Stomach (tissue), 9 donors: Measurements from ENCODE around the gene RSAD1. TPM values are rescaled to one million over a fixed set of nuclear protein-coding genes. Genes with fewer than 3 reads are reported as not detected.

Experiments used
- DNase-seq, 2 donors: peaks; one replicate each; pipeline versions ENCODE4 v3.0.0 to v3.0.0-alpha.2; 2013 to 2019
- H3K27ac ChIP-seq, 5 donors: fragments of 200-600 bp in 4 of 5; sonication (generic) in 4 of 5; one replicate each; pipeline ENCODE4 v1.5.1; 2013 to 2019; ENCODE audit warnings: mild to moderate bottlenecking in 1 of 5, moderate library complexity in 1 of 5
- H3K27me3 ChIP-seq, 3 donors: fragments of 200-600 bp; sonication (generic); one replicate each; pipeline ENCODE4 v1.5.1; 2017 to 2019; ENCODE audit warnings: mixed run types in 1 of 3
- H3K36me3 ChIP-seq, 4 donors: fragments of 200-600 bp; sonication (generic); 1 replicate in 3 of 4; 2 replicates in 1 of 4; pipeline ENCODE4 v1.5.1; 2016 to 2019
- H3K4me1 ChIP-seq, 4 donors: fragments of 200-600 bp; sonication (generic); one replicate each; pipeline ENCODE4 v1.5.1; 2016 to 2019
- H3K4me3 ChIP-seq, 4 donors: fragments of 200-600 bp; sonication (generic) in 3 of 4; one replicate each; pipeline ENCODE4 v1.5.1; 2016 to 2019; ENCODE audit warnings: mild to moderate bottlenecking in 1 of 4
- H3K9me3 ChIP-seq, 4 donors: fragments of 200-600 bp; sonication (generic); one replicate each; pipeline ENCODE4 v1.5.1; 2016 to 2019
- EP300 ChIP-seq: sonication (generic); formaldehyde crosslinking; IDR thresholded peaks from one replicate; pipeline ENCODE4 v1.6.1; 2017; ENCODE audit warnings: antibody characterized with exemption
- POLR2A ChIP-seq, 4 donors: fragments of 450-650 bp; IDR thresholded peaks; one replicate each; pipeline ENCODE4 v1.6.1; 2016; ENCODE audit warnings: antibody characterized with exemption in 4 of 4, control low read depth in 2 of 4, mild to moderate bottlenecking in 1 of 4, moderate library complexity in 1 of 4
- POLR2AphosphoS5 ChIP-seq, 3 donors: sonication (generic); formaldehyde crosslinking; IDR thresholded peaks; one replicate each; pipeline ENCODE4 v1.6.1; 2016; ENCODE audit warnings: antibody characterized with exemption in 3 of 3
- WGBS, 5 donors: extraction: QIAGEN DNeasy Blood & Tissue Kit in 3 of 5; methylation state at CpG; one replicate each; pipeline versions ENCODE4 v1.1.5 to v1.1.7; 2013 to 2018; 5-methylcytosine and 5-hydroxymethylcytosine counted together
- intact Hi-C: fragments of 100-400 bp; cut with DNase I; formaldehyde crosslinking; loops from one replicate; pipeline ENCODE4 v1.15.1; 2023; ENCODE audit warnings: low total_unique reads
- polyA plus RNA-seq, 3 donors: library from polyadenylated mRNA; stranded (reverse); fragments of 200-250 nt; gene quantifications; one replicate each; pipeline ENCODE4 v1.2.3, GENCODE V29; 2013
- total RNA-seq, 5 donors: library from RNA; depleted of rRNA; stranded (reverse); fragments of >200 nt; gene quantifications; one replicate each; pipeline versions ENCODE4 v1.1.0 to v1.2.3, GENCODE V29; 2014 to 2016
- TF ChIP-seq, protein P1 (sequence below), 7 experiments: fragments of 450-650 bp in 4 of 7; fragments of 200-600 bp in 3 of 7; sonication (generic) in 3 of 7; IDR thresholded peaks; one replicate each; pipeline ENCODE4 v1.5.1; 2016 to 2019; ENCODE audit warnings: antibody characterized with exemption in 7 of 7, control low read depth in 2 of 7, mild to moderate bottlenecking in 1 of 7
- donor health status: healthy with polysubstance abuse.
- donor health status: Bipolar disorder and iron deficiency.
- donor health status: healthy.

Gene RSAD1
- total and polyA plus RNA-seq, 8 donors: 18.7 to 54.8 (median 26.3) TPM

DNA sequence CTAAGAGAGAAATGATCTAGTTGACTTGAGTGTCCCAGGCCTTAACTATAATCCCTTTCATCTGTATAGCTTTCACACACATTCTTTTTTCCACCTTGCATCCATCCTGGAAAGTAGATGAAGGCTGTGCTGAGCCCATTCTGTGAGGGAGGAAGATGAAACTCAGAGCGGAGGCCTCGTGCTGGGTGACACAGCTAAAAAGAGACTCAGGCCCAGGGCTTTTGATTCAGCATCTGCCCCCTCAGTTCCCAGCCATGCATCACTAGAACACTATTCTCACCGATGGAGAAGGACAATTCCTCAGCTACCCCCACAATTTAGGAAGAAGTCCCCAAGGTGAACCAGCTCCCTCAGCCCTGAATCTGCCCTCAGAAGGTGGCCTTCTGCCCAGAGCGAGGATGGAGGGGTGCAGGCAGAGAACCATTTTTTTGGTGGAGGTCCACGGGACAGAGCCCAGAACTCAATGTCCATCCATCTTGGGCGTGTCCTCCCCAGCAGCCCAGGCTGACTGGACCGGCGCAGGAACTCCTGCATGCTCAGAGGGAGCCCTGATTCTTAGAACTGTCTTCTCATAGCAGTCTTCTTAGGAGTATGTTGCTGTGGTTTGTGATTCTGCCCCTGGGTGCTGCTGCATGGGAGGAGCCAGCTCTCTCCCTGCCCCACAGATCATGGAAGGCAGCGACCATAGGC is 23.8 kb downstream of the RSAD1 start:
- Histone ChIP-seq H3K27me3 (no peaks in the 10 kb centered on the region), H3K9me3 (no peaks in the 10 kb centered on the region), H3K4me3 (no peak overlapping the region), H3K36me3 (no peaks in the 10 kb centered on the region), H3K4me1 (no peaks in the 10 kb centered on the region), H3K27ac (peak overlapping the region in 3 of 5 donors; percentile 14 to 22 (median 18))
- TF ChIP-seq EP300 (no peak), POLR2A (IDR thresholded peaks at IDR 0.05) (no peak), POLR2AphosphoS5 (IDR thresholded peaks at IDR 0.05) (no peak)
- TF ChIP-seq, protein P1, sequence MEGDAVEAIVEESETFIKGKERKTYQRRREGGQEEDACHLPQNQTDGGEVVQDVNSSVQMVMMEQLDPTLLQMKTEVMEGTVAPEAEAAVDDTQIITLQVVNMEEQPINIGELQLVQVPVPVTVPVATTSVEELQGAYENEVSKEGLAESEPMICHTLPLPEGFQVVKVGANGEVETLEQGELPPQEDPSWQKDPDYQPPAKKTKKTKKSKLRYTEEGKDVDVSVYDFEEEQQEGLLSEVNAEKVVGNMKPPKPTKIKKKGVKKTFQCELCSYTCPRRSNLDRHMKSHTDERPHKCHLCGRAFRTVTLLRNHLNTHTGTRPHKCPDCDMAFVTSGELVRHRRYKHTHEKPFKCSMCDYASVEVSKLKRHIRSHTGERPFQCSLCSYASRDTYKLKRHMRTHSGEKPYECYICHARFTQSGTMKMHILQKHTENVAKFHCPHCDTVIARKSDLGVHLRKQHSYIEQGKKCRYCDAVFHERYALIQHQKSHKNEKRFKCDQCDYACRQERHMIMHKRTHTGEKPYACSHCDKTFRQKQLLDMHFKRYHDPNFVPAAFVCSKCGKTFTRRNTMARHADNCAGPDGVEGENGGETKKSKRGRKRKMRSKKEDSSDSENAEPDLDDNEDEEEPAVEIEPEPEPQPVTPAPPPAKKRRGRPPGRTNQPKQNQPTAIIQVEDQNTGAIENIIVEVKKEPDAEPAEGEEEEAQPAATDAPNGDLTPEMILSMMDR (IDR thresholded peaks at IDR 0.05): no peak
- 71 to 84% (median 82%) methylated on average over 8 to 9 of the region's 9 CpGs for WGBS, 5 donors
- no peak for DNase-seq
- intact Hi-C loops: no loop called here

DNA sequence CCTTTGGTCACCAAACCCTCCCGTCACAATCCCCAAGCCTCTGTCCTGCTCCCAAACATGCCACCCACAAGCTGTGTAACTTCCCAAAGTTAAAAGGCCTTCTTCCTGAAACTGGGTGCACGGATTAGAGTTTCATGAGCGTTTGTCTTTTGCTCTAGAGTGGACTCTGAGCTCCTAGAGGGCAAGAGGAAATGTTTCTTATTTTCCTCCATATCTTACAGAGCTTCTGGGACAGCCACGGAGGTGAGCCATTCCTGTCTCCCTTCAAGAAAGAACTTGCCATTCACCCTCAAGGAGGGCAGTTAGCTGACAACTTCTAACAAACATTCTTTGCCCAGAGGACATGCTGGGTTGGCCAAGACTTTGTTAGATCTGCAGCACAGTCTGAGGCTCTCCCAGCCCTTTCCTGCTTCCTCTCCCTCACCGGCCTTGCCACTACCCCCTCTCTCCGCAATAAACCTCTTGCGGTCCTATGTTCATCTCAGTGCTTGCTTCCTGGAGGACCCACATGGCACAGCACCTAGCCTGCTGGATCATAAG is 27.0 kb downstream of the RSAD1 start:
- intact Hi-C loops: no loop called here
- Histone ChIP-seq H3K27ac (peak overlapping the region in 2 of 5 donors; percentile 6 to 13), H3K9me3 (no peaks in the 10 kb centered on the region), H3K36me3 (no peaks in the 10 kb centered on the region), H3K4me3 (no peak overlapping the region), H3K27me3 (no peaks in the 10 kb centered on the region), H3K4me1 (peaks cover 11 to 22% (median 17%) of the 10 kb centered on the region in 4 donors)
- DNase-seq: no peak
- TF ChIP-seq EP300 (no peak), POLR2AphosphoS5 (IDR thresholded peaks at IDR 0.05) (no peak), POLR2A (IDR thresholded peaks at IDR 0.05) (no peak)
- TF ChIP-seq, protein P1 (IDR thresholded peaks at IDR 0.05): no peak
- WGBS, 5 donors: 55 to 63% (median 58%) methylated on average over 7 of the region's 7 CpGs

DNA sequence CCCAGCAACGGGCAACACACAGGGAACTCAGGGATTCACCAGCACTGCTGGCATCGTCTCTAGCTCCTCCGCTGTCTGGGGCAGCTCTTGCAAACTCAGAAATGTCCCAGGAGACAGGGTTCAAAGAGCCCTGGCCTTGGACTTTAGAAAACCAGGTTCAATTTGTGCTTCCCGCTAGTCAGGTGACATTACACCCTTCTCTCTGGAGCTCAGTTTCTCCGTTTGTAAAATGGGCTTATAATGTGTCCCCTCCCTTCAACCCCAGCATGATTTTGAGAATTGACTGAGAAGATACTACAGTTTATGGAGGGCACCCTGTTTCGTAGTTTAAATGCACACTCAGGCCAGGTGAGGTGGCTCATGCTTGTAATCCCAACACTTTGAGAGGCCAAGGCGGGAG is 27.6 kb downstream of the RSAD1 start:
- Histone ChIP-seq H3K4me3 (no peak overlapping the region), H3K4me1 (peaks cover 11 to 27% (median 18%) of the 10 kb centered on the region in 4 donors), H3K9me3 (no peaks in the 10 kb centered on the region), H3K27me3 (no peaks in the 10 kb centered on the region), H3K36me3 (no peaks in the 10 kb centered on the region), H3K27ac (peak overlapping the region in 1 of 5 donors; percentile 13)
- intact Hi-C loops: no loop called here
- DNase-seq: no peak
- WGBS, 5 donors: 79 to 93% (median 87%) methylated on average over 4 to 7 of the region's 7 CpGs
- TF ChIP-seq POLR2AphosphoS5 (IDR thresholded peaks at IDR 0.05): no peak
- no peak for TF ChIP-seq POLR2A (IDR thresholded peaks at IDR 0.05)
- TF ChIP-seq, protein P1 (IDR thresholded peaks at IDR 0.05): no peak
- no peak for TF ChIP-seq EP300

DNA sequence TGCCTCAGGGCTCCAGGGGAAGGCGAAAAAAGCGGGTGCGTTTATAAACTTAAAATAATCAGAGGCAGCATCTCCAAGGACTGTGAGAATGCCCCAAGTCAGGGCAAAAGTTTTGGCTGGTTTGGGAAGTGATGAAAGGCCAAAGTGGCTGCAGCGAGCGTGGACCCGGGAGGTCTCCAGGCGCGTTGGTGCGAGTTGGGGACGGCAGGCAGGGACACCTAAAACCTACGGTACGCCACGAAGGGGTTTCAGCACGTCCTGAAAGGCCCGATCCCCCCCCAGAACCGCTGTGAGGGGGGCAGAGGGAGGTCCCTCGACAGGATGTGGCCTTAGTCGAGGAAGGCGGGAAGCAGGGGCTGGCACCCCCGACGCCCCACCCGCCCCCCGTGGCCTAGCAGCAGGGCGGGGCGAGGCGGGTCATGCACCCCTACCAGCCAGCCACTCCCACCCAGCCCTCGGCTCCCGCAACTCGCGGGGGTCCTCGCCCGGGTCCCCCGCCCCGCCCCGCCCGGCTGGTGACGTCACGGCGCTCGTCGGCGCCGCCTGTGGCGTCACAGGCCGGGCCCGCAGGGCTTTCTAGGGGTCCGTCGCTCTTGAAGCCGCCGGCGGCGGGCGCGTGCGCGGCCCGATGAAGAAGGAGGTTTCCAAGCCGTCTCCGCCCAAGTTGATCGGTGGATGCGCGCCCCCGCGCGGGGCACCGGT is 29.4 kb downstream of the RSAD1 start, which contains the start of gene MYCBPAP:
Gene MYCBPAP (plus strand): TSS at position 569 of the 702 bp plus-strand sequence. CDS start 236 bp downstream, outside the sequence.
- intact Hi-C loops: no loop called here
- H3K36me3 ChIP-seq: no peaks in the 10 kb centered on the region
- TF ChIP-seq, protein P1 (IDR thresholded peaks at IDR 0.05): no peak
- TF ChIP-seq POLR2AphosphoS5 (IDR thresholded peaks at IDR 0.05): peak; percentile 38 to 63 (median 49)
- H3K27ac ChIP-seq: peak within 1 kb of the TSS; percentile 37 to 89 (median 75)
- WGBS, 5 donors: 9 to 24% (median 12%) methylated on average over 16 to 66 of the region's 66 CpGs
- peak within 1 kb of the TSS; percentile 57 to 63 (median 60) for H3K4me3 ChIP-seq
- H3K27me3 ChIP-seq: no peaks in the 10 kb centered on the region
- peak; percentile 87 to 96 for DNase-seq
- H3K9me3 ChIP-seq: no peaks in the 10 kb centered on the region
- peaks cover 11 to 31% (median 18%) of the 10 kb centered on the region in 4 donors for H3K4me1 ChIP-seq
